Kidney (tissue), 14 donors: Measurements from ENCODE around the gene KLF1. TPM values are rescaled to one million over a fixed set of nuclear protein-coding genes. Genes with fewer than 3 reads are reported as not detected.

ENCODE experiments used
- DNase-seq, 5 donors: peaks; one replicate each; pipeline ENCODE4 v3.0.0-alpha.2; 2013 to 2020
- FAIRE-seq: peaks from 2 replicates; lab custom pipeline; 2012; peaks lifted over from hg19 to GRCh38; lab: Jason Lieb, UNC
- H3K27ac ChIP-seq, 2 donors: one replicate each; pipeline ENCODE4 v1.7.0; 2013; ENCODE audit warnings: low read depth in 2 of 2, low read length in 2 of 2, inconsistent platforms in 1 of 2
- H3K27me3 ChIP-seq: one replicate; pipeline ENCODE4 v1.7.1; 2013; ENCODE audit warnings: low read length, inconsistent platforms; ENCODE audit not compliant: control insufficient read depth, insufficient read depth
- H3K36me3 ChIP-seq, 3 donors: one replicate each; pipeline versions ENCODE4 v1.7.0 to v1.7.1; 2013; ENCODE audit warnings: low read length in 3 of 3, control low read depth in 1 of 3, inconsistent platforms in 1 of 3; ENCODE audit not compliant: insufficient read depth in 3 of 3, control insufficient read depth in 2 of 3
- H3K4me1 ChIP-seq, 3 donors: one replicate each; pipeline versions ENCODE4 v1.7.0 to v1.7.1; 2013; ENCODE audit warnings: low read length in 3 of 3, inconsistent platforms in 1 of 3, low read depth in 1 of 3; ENCODE audit not compliant: control insufficient read depth in 2 of 3, insufficient read depth in 2 of 3
- H3K4me3 ChIP-seq, 3 donors: one replicate each; pipeline versions ENCODE4 v1.7.0 to v1.8.1; 2013; ENCODE audit warnings: low read length in 3 of 3, control low read depth in 1 of 3, inconsistent platforms in 1 of 3
- H3K9ac ChIP-seq, 3 donors: one replicate each; pipeline versions ENCODE4 v1.7.0 to v1.7.1; 2013; ENCODE audit warnings: low read length in 3 of 3, control low read depth in 1 of 3, inconsistent platforms in 1 of 3
- H3K9me3 ChIP-seq, 3 donors: one replicate each; pipeline versions ENCODE4 v1.7.0 to v1.7.1; 2013; ENCODE audit warnings: low read length in 3 of 3, control low read depth in 1 of 3, inconsistent platforms in 1 of 3; ENCODE audit not compliant: control insufficient read depth in 2 of 3, insufficient read depth in 1 of 3
- intact Hi-C: fragments of 100-400 bp; cut with DNase I; formaldehyde crosslinking; loops from one replicate; pipeline ENCODE4 v1.11.1; 2022
- polyA plus RNA-seq: library from polyadenylated mRNA; stranded (reverse); fragments of 350-450 nt; fragmentation: Illumina TruSeq; extraction: RNeasy Lipid Tissue Mini Kit (QIAGEN cat#74804); gene quantifications from one replicate; pipeline ENCODE4 v1.2.3, GENCODE V29; 2014; ENCODE audit warnings: low read depth, low replicate concordance; ENCODE audit not compliant: insufficient read depth
- total RNA-seq: library from RNA; stranded (reverse); fragmentation: NEBNext Ultra II Directional; extraction: Animal tissue kit (Norgen Biotek cat#: 25700); gene quantifications from one replicate; pipeline ENCODE4 v1.2.1, GENCODE V29; 2021
- TF ChIP-seq, protein P1 (sequence below): IDR thresholded peaks from 3 replicates; pipeline ENCODE4 v1.5.1; 2012; ENCODE audit warnings: mild to moderate bottlenecking, moderate library complexity, borderline replicate concordance; ENCODE audit not compliant: insufficient read depth; ENCODE audit errors: extremely low read depth
- donor health status: control.
- donor health status: control.
- donor health status: control.
- donor health status: control.
- donor health status: control.
- donor health status: DM: yes; HTN: yes; CAD: no.
- donor health status: Normal renal cell carcinoma (clear cell type).

Gene KLF1
- total and polyA plus RNA-seq, 2 donors from 2014 or later = not detected

DNA sequence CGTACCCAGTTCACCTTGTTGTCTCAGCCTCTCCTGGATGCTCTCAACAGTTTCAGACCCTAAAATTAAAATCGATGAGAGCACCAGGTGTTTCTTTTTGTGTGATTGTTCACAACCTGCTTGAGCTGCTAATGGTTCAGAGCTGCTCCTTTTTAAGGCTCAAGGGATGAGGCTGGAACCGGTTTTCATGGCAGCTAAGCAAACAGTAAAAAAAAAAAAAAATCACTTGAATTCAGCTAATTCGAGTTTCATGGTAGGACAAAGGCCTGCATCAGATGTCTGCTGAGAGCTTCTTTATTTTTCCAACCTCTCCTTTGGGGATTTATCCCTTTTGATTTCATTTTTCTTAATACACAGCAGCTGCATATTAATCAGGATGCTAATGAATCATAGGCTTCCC lies 25.6 kb upstream of the KLF1 start:
- FAIRE-seq = no peak
- Histone ChIP-seq H3K9ac (no peak overlapping the region), H3K27me3 (no peaks in the 10 kb centered on the region), H3K27ac (no peak overlapping the region), H3K4me3 (peak overlapping the region in 1 of 3 donors; percentile 47), H3K4me1 (peaks cover 0 to 14% (median 4%) of the 10 kb centered on the region in 3 donors), H3K9me3 (no peaks in the 10 kb centered on the region), H3K36me3 (no peaks in the 10 kb centered on the region)
- intact Hi-C loops = no loop called here
- DNase-seq = peak in 1 of 5 donors; percentile 65
- TF ChIP-seq, protein P1, sequence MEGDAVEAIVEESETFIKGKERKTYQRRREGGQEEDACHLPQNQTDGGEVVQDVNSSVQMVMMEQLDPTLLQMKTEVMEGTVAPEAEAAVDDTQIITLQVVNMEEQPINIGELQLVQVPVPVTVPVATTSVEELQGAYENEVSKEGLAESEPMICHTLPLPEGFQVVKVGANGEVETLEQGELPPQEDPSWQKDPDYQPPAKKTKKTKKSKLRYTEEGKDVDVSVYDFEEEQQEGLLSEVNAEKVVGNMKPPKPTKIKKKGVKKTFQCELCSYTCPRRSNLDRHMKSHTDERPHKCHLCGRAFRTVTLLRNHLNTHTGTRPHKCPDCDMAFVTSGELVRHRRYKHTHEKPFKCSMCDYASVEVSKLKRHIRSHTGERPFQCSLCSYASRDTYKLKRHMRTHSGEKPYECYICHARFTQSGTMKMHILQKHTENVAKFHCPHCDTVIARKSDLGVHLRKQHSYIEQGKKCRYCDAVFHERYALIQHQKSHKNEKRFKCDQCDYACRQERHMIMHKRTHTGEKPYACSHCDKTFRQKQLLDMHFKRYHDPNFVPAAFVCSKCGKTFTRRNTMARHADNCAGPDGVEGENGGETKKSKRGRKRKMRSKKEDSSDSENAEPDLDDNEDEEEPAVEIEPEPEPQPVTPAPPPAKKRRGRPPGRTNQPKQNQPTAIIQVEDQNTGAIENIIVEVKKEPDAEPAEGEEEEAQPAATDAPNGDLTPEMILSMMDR = no peak

DNA sequence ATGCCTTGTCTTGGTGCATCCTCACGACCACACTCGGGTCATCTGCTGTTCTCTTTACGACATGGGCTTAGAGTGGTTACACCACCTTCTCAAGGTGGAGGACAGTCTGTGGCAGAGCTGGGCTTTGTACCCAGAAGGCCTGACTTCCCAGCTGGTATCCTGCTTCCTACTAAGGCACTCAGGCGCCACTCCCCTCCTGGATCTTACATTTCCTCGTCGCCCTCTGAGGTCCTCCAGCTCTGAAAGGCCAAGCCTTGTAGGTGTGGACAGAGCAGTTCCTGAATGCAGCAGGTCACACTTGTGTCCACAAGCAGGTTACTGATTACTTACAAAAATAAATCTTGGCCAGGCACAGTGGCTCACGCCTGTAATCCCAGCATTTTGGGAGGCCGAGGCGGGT lies 20.2 kb upstream of the KLF1 start:
- DNase-seq (no peak), FAIRE-seq (no peak)
- no peak overlapping the region for H3K9ac ChIP-seq
- H3K27ac ChIP-seq = no peak overlapping the region
- peaks cover 0 to under 1% (median 0%) of the 10 kb centered on the region in 3 donors for H3K4me1 ChIP-seq
- H3K9me3 ChIP-seq = no peaks in the 10 kb centered on the region
- H3K36me3 ChIP-seq = no peaks in the 10 kb centered on the region
- no peaks in the 10 kb centered on the region for H3K27me3 ChIP-seq
- intact Hi-C loops = no loop called here
- TF ChIP-seq, protein P1 = no peak
- H3K4me3 ChIP-seq = no peak overlapping the region

DNA sequence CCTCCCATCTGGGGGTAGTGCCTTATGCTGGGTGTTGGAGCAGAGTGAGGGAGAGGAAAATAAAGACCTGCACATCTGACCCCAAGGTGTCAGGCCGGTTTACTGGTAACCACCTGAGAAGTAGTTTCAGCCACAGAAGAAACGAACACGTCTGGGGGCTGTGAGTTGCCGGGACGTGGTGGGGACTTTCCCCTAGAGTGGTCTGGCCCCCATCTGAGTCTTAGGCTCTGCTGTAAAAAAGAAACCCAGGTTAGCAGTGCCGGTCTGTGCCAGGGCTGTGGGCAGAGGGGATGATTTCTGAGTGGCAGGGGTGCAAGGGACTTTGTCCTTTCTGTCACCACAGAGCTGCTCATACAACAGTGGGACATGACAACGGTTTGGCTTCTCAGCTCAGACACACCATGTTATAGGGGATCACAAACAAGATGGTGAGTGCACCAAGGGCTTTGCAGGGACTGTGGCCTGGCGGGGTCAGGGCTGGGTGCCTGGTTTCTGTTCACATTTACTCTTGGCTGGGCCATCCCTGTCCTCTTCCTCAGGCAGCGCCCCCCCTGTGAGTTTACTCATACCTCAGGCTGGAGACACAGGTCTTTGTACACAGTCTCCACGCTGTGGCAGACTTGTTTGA lies 13.0 kb upstream of the KLF1 start:
- Histone ChIP-seq H3K9me3 (no peaks in the 10 kb centered on the region), H3K27me3 (no peaks in the 10 kb centered on the region), H3K27ac (no peak overlapping the region), H3K4me1 (no peaks in the 10 kb centered on the region), H3K4me3 (no peak overlapping the region), H3K9ac (no peak overlapping the region), H3K36me3 (peaks cover 0 to 15% (median 2%) of the 10 kb centered on the region in 3 donors)
- TF ChIP-seq, protein P1 = no peak
- DNase-seq = no peak
- intact Hi-C loops = no loop called here
- no peak for FAIRE-seq
